ENCODE results near the gene MX2.
A peak's percentile ranks its signal among the peaks of the same experiment; 100 is the strongest.
"Not testable (repeated sequence)": the region's sequence is repeated elsewhere in the genome, so short reads cannot be mapped to it uniquely, and the experiment has no call there.

Gene MX2

DNA sequence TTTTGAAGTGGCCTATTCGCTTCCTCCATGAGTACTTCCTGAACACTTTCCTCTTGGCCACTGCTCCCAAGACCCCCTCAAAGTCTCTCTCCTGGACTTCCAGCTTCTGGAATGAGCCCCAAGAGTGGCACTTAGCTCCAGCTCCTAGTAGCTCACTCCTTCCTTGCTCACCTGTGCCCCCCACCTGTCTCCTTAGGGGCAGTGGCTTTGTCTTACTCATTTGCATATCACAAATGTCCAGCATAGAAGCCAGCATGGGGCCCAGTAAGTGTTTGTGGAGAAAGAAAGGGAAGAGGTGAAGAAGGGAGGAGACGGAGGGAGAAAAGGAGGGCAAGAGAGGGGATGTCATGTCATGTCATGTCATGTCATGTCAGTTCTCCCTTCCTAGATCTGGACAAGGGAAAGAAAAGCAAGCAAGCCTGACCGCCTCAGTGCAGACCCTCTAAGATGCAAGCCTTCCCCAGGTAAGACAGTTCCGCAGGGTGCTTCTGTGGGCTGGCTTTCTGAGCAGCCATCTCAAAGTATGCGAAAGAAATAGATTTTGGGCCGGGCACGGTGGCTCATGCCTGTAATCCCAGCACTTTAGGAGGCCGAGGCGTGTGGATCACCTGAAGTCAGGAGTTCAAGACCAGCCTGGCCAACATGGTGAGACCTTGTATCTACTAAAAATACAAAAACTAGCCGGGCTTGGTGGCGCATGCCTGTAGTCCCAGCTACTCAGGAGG is 57.3 kb downstream of the MX2 start:
- no peak for DNase-seq

DNA sequence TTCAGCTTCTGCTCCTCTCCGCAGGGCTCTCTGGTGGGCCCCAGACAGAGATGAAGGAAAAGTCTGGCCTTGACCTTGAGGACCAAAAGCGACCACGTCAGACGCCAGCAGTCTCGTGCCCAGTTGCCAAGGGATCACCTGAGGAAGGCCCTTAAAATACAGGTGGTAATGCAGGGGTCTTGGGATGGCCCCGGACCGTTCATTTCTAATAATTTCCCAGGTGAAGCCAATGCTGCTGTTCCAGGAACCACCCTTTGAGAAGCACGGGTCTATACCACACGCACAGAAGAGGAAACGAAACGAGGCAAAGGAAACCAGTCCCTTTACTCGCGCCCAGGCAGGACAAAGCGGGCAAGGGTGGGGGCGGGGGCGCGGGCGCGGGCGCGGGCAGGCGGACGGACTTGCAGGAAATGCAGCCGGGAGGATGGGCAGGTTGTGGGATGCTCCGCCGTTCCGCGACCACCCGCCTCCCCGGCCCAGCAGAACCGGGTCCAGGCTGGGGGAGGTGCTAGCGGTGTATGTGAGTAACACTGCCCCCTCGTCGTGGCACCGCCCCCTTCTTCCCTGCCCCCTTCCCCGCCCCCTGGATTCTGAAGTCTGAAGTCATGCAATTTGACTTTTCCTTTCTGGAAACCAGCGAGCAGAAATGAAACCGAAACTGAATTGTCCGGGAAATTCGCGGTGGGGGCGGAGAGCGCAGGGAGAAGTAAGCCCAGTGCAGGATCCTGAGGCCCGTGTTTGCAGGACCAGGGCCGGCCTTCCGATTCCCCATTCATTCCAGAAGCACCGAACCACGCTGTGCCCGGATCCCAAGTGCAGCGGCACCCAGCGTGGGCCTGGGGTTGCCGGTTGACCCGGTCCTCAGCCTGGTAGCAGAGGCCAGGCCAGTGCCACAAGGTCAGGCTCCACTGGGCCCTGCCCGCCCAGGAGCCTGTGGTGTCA is 58.4 kb downstream of the MX2 start:
- peak; percentile 86 for DNase-seq

DNA sequence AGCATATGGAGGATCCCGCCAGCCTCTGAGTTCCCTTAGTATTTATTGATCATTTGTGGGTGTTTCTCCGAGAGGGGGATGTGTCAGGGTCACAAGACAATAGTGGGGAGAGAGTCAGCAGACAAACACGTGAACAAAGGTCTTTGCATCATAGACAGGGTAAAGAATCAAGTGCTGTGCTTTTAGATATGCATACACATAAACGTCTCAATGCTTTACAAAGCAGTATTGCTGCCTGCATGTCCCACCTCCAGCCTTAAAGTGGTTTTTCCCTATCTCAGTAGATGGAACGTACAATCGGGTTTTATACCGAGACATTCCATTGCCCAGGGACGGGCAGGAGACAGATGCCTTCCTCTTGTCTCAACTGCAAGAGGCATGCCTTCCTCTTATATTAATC is 59.2 kb downstream of the MX2 start:
- not testable (repeated sequence) for DNase-seq

DNA sequence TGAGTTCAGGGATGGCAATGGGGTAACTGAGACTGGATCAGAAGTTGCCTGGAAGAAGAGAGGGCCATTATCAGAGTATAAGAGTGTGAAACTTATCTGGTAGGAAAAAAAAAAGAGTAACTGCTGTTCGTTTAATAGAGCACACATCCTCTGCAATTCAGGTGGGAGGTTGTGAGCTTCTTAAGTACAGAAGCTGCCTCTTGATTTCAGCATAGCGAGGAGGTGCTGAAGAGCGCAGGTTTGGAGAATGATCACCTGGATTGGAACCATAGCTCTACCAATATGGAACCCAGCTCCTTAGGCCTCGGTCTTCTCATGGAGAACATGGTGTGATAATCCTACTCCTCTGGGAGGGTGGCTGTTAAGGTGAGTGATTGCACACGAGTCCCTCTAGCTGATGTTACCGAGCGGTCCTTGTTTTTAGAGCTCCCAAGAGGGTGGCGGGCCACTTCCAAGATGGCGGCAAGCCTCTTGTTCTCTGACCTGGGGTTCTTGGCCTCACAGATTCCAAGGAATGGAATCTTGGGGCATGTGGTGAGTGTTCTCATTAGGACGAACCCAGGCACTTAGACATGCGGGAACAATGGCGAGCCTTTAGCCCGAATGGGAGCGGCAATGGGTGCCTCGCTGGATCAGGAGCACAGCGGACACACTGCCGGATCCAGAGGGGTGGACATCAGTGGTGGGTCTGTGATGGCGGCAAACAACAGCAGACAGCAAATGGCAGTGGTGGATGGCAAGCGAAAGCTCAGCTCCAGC is 60.9 kb downstream of the MX2 start:
- DNase-seq, result no peak

DNA sequence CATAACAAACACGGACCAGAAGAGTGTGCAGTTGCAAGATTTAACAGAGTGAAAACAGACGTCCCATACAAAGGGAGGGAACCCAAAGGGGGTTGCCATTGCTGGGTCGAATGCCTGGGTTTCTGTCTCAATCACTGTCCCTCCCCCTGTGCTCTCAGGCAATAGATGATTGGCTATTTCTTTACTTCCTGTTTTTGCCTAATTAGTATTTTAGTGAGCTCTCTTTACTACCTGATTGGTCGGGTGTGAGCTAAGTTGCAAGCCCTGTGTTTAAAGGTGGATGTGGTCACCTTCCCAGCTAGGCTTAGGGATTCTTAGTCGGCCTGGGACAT is 61.4 kb downstream of the MX2 start:
- DNase-seq, result not testable (repeated sequence)

DNA sequence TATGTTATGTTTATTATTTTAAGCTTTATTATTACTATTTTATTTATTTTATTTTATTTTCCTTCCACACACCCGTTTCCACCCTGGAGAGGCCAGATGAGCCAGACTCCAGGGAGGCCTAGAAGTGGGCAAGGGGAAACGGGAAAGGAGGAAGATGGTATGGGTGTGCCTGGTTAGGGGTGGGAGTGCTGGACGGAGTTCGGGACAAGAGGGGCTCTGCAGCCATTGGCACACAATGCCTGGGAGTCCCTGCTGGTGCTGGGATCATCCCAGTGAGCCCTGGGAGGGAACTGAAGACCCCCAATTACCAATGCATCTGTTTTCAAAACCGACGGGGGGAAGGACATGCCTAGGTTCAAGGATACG is 63.7 kb downstream of the MX2 start:
- DNase-seq, result no peak

DNA sequence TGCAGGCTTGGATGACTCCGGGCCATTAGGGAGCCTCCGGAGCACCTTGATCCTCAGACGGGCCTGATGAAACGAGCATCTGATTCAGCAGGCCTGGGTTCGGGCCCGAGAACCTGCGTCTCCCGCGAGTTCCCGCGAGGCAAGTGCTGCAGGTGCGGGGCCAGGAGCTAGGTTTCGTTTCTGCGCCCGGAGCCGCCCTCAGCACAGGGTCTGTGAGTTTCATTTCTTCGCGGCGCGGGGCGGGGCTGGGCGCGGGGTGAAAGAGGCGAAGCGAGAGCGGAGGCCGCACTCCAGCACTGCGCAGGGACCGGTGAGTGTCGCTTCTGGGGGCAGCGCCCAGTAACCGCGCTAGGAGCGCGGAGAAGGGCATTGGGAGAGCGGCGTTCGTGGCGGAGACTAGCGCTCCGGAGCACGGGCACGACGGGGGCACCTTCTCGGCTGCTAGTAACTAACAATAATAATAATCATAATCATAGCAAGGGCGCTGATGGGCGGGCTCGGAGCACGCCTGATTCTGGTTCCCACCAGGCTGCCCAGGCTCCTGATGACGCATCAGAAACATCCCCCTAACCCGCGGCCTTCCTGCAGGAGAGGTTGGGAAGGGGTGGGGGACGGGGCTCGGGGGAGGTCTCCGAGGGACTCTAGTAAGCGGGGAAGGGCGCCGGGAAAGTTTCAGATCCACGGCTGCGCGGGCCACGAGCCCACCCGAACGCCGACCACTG is 64.3 kb downstream of the MX2 start, which contains the start of gene MX1:
TSS of gene MX1 (plus strand) at position 286 of the 722 bp plus-strand sequence. CDS start 5,832 bp downstream, outside the sequence.
- DNase-seq, result no peak

DNA sequence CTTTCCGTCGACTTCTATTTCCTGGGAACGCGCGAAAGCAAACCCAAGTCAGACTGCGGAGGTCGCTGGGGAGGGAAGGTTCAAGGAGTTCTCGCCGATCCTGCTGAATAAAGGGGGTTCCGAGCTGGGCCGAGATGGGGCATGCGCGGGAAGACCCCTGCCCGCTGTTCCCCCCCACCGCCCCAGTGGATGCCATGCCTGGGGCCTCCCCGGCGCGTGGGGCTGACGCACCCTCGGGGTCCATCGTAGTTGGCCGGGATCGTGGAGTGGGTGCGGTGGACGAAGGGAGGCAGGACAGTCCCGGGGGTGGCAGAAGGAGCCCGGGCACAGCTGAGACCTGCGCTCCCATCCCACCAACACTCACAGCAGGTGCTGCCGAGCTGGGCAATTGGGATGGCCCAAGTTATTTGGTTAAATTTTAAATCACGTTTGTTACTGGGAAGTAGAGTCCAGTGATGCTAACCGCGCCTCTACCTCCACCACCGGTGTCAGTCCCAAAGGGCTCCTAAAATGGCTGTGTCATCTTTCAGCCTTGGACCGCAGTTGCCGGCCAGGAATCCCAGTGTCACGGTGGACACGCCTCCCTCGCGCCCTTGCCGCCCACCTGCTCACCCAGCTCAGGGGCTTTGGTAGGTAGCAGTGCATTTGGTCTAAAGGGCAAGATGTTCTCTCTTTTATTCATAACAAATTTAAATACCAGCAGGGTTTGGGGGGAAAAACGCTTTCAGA is 65.0 kb downstream of the MX2 start:
- no peak for DNase-seq

DNA sequence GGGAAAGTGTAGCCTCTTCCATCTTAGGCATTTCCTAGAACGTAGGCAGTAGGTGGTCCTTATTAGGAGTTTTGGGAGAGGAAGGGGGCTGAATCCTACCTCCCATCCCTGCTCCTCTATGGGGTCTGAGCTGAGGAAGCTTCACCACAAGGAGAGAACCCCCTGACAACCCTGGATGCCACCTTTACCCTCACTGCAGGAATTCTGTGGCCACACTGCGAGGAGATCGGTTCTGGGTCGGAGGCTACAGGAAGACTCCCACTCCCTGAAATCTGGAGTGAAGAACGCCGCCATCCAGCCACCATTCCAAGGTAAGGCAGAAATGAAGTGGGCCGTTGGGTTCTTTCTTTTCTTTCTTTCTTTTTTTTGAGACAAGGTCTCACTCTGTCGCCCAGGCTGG is 65.7 kb downstream of the MX2 start:
- DNase-seq, result no peak

DNA sequence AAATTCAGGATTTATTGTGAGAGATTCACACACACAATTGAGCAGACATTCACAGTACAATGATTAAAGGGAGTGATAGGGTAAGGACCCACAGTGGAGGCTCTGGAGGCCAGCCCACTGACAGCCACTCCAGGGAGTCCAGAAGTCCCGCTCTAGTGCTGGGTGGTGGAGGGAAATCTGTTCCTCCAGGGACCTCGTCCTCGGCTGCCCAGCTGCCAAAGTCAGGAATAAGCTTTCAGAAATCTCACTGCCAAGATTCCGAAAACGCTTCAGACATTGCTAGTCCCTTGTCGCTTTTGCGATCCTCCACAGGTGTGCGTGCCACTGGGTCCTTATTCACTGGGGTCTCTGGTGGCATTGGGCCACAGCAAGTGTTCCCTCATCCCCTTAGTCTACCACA is 66.5 kb downstream of the MX2 start:
- no peak for DNase-seq

DNA sequence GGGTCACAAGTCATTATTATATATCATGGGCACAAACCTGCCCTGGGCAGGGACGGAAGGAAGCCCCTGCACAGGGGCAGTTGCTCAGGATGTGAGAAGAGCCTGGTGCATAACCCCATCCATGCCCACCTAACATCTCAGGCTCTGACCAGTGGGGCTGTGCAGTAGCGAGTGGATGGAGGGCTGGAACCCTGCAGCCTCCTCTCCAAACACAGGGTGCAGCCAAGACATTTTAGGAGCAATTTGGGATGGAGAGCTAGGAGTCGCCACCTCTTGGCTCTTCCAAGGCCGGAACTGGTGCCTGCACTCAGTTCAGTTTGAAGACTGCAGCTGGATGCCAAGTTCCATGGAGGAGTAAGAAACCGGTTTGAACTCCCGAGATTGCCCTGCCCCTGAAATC is 67.0 kb downstream of the MX2 start:
- no peak for DNase-seq

DNA sequence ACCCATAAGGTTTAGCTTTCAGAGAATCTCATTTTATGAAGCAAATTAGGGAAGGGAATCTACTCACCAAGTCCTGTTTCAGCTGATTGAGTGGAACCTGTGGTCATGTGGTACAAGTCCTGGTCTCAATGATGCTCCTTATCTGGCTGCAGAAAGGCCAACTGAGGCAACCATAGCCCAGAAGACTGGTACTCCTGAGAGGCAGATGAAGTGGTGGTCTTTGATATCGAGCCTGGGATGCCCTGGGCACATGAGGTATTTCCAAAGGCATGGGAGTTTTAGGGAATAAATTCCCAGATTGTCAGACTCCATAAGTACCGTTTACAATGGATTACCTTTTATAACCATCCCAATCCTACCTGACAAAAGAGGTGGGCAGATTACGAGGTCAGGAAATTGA is 67.5 kb downstream of the MX2 start:
- DNase-seq, result no peak

DNA sequence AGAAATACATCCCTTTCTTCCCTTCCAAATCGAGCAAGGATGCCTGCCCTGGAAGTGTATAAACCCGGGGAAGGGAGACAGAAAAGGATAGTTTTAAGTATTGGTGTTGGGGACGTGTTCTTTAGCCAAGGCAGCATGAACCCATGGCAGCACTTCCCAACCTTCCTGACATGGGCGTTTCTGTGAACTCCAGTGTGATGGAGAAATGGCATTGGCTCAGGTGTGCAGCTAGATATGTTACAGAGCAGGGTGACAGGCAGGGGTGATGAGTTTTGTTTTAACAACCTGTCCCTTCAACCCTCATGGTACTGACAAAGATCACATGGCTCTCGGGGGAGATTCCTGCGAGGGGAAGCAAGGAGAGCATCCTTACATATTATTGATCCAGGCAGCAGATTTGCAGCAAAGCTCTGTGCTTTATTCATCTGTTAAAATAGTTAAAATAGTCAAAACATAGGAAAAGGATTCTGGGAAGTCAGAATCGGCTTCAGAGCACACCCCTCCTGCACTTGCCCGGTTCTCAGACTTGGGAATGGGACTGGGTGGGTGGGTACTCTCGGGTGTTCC is 68.2 kb downstream of the MX2 start:
- no peak for DNase-seq

DNA sequence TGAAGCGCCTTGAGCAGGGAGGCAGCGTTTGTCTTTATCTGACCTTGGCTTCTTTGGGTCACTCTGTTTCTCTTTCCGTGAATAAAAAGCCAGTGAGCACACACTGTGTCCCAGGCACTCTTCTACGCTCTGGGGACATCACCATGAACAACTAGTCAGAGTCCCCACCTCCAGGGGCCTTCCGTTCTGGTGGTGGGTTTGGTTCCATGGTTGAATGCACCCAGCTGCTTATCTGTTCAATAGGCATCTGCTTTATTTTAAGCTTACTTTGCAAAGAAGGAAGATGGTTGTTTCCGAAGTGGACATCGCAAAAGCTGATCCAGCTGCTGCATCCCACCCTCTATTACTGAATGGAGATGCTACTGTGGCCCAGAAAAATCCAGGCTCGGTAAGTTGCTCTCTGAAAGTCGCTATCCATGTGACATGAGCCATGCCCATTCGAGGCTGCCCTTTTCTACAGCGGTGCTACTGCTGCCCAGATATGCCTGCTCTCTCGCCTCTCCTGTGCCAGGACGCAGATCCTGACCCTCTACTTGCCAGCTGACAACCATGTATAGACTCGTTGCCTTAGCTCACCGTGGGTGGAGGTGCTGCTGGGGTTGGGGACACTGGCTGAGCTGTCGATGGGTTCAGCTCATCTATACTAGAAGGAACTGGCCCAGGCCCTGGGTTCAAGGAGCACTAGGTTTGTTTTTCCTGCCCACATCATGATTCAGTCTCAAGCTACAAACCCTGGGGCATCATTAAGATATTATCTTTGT is 70.1 kb downstream of the MX2 start:
- no peak for DNase-seq

DNA sequence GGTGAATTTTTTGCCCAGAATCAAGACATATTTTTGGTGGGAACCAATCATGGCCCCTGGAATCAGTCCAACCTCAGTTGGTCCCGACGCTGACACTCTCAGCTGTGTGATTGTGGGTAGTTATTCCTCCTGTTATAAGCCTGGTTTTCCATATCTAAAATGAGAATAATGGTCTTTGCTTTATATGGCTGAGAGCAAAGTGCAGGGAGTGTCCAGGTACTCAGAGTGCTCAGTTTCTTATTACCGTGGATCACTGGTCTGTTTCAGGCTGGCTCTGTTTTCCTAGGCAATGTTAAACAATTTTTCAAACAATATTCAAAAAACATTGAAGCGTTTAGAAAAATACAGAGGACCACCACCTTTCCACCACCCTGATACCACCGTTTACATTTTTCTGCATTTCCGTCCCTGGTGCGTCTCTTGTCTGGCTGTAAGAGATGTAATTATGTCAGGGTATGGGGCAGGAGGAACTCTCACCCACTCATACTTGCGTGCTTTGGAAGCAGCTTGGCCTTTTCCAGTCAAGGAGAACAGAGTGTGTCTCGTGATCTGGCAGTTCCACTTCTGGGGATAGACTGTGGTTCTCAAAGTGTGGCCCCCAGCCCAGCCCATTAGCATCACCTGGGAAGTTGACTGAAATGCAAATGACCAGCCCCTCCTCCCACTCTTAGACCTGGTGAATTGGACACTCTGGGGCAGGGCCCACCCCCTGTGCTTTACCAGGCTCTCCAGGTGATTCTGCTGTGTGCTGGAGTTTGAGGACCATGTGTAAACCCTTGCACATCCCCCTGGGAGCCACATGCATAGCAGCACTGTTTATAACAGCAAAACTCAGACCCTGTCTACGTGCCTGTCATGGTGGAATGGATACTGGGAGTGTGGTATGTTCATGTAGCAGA is 71.0 kb downstream of the MX2 start:
- no peak for DNase-seq

DNA sequence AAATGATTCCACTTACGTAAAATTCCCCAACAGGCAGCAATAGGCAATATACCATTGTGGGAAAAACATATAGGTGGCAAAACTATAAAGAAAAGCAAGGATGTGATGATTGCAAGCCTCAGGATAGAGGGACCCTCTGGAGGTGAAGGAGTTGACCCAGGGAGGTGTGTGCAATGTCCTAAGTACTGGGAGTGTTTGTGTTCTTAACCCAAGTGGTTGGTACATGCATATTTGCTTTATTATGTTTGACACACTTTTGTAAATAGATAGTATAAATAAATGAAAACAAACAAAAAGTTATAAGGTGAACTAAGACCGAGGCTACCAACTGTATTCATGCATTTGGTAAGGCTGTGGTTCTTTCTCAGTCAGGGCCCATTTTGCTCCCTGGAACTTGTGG is 71.7 kb downstream of the MX2 start:
- no peak for DNase-seq

DNA sequence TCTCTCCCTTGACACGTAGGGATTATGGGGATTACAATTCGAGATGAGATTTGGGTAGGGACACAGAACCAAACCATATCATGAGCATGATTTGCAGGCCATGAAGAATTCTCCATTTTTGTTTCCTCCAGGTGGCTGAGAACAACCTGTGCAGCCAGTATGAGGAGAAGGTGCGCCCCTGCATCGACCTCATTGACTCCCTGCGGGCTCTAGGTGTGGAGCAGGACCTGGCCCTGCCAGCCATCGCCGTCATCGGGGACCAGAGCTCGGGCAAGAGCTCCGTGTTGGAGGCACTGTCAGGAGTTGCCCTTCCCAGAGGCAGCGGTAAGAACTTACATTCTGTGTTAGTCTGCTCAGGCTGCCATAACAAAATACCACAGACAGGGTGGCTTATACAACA is 73.9 kb downstream of the MX2 start:
- DNase-seq, result no peak

DNA sequence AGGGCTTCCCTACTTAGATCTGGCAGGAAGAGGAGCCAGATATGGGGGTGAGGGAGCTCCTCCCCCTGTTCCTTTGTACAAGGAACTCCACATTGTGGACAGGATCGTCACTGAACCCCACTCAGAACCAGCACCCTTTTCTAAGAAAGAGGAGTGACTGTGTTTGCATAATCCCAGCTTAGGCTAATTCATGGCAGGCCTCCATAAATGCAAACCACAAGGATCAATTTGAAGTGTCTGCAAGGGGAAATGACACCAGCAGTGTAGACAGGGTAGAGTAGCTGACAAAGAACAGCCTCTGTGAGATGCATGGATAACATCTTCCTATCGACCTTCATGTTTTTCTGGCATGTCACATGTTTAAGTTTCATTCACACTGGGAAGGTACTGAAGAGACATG is 75.9 kb downstream of the MX2 start:
- no peak for DNase-seq

DNA sequence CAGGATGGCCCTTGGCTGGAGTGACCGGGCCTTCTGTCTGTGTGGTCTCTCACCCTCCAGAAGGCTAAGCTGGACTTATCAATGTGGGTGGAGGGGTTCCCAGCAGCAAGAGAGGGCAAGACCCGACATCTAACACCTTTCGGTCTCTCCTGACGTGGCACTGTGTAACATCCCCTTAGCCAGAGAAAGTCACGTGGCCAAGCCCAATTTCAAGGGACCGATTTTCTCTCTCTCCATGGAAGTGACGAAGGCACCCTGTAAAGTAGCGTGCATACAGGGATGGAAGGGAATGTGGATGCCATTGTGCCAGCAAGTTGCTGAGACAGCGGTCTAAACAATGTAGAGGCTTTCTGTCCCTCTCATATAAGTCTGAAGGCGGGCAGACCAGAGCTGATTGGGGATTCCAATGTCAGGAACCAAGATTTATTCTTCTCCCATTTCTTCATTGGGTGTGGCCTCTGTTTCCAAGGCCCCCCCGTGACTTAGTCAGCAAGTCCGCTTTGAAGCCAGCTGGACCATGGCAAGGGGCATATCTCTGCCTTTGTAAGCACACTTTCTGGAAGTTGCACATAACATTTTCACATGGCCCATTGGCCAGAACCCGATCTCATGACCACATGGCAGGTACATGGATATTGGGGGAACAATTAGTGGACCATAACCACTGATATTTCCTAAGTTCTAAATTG is 76.7 kb downstream of the MX2 start:
- DNase-seq, result no peak

All from islet precursor cell (in vitro differentiated cells).